Esophagus squamous epithelium (tissue), 4 donors: ENCODE data around the gene TRPM7.

Experiments
- CTCF ChIP-seq, 6 experiments: fragments of 450-650 bp in 4 of 6; fragments of 200-600 bp in 2 of 6; sonication (generic) in 2 of 6; IDR thresholded peaks; one replicate each; pipeline ENCODE4 v1.5.1; 2016 to 2019; ENCODE audit warnings: antibody characterized with exemption in 6 of 6, mild to moderate bottlenecking in 4 of 6, moderate library complexity in 4 of 6
- POLR2A ChIP-seq, 4 donors: fragments of 450-650 bp; IDR thresholded peaks; one replicate each; pipeline ENCODE4 v1.6.1; 2017; ENCODE audit warnings: antibody characterized with exemption in 4 of 4, mild to moderate bottlenecking in 4 of 4, moderate library complexity in 3 of 4

DNA sequence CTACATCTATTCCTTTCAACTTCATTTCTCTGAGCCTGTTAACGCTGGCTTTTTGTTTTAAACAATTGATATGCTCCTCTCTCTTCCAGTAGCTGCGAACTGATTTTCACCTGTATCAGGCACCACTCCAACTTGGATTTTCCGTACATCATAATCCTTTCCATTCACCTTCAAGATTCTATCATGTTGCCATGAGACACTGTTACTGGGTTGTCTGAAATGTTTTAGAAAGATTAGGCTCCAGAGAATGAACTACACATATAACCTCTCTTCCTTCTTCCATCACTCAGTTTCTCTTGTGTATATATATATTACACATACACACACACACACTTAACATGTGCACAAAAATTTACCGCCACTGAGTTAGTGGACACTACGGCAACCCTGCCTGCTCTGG, 140.0 kb downstream of the TRPM7 start, which contains the start of gene USP50:
- no peak for TF ChIP-seq CTCF (IDR thresholded peaks at IDR 0.05)
- TF ChIP-seq POLR2A (IDR thresholded peaks at IDR 0.05) = no peak
